NCI-H2196 (cell line): ENCODE data around the gene MAP2K5.
A peak's percentile ranks its signal among the peaks of the same experiment; 100 is the strongest.

ENCODE experiments used
- DNase-seq: peaks from one replicate; lab custom pipeline; 2025; ENCODE audit not compliant: unreplicated experiment; lab: John Stamatoyannopoulos, UW

Gene MAP2K5

GRCh38 chr15:67832897-67833709, 290.6 kb downstream of the MAP2K5 start:
- no peak for DNase-seq

GRCh38 chr15:67833710-67834511, 291.4 kb downstream of the MAP2K5 start:
- DNase-seq, result no peak

GRCh38 chr15:67834581-67835296, 292.2 kb downstream of the MAP2K5 start:
- no peak for DNase-seq

GRCh38 chr15:67835297-67836133, 293.0 kb downstream of the MAP2K5 start:
- no peak for DNase-seq

GRCh38 chr15:67836134-67836455, 293.6 kb downstream of the MAP2K5 start:
- no peak for DNase-seq

GRCh38 chr15:67836477-67836876, 294.0 kb downstream of the MAP2K5 start:
- peak; percentile 10 for DNase-seq

GRCh38 chr15:67836955-67837354, 294.5 kb downstream of the MAP2K5 start:
- no peak for DNase-seq

GRCh38 chr15:67838789-67839332, 296.4 kb downstream of the MAP2K5 start:
- DNase-seq, result no peak

GRCh38 chr15:67839499-67839928, 297.0 kb downstream of the MAP2K5 start:
- peak; percentile 31 for DNase-seq

GRCh38 chr15:67839929-67840748, 297.6 kb downstream of the MAP2K5 start, which contains the start of gene RNU6-1:
Gene RNU6-1, minus strand, starts transcription at chr15:67840045.
- DNase-seq, result peak; percentile 79

- no peak for DNase-seq
These were observed 298.4 kb downstream of the MAP2K5 start for GRCh38 chr15:67840749-67841512.

- DNase-seq, result no peak
These were observed 298.9 kb downstream of the MAP2K5 start for GRCh38 chr15:67841513-67841762.

- DNase-seq, result no peak
These were observed 300.6 kb downstream of the MAP2K5 start for GRCh38 chr15:67843092-67843501.

- DNase-seq, result no peak
These were observed 301.3 kb downstream of the MAP2K5 start for GRCh38 chr15:67843571-67844387.

GRCh38 chr15:67845974-67846373, 303.5 kb downstream of the MAP2K5 start:
- DNase-seq, result no peak

GRCh38 chr15:67849538-67849937, 307.0 kb downstream of the MAP2K5 start:
- no peak for DNase-seq

- no peak for DNase-seq
These were observed 307.8 kb downstream of the MAP2K5 start for GRCh38 chr15:67850336-67850735.

- DNase-seq, result no peak
These were observed 308.6 kb downstream of the MAP2K5 start for GRCh38 chr15:67850994-67851571.
